Right cardiac atrium (tissue), 5 donors: ENCODE results near the gene C11orf98. TPM values are rescaled to one million over a fixed set of nuclear protein-coding genes. Genes with fewer than 3 reads are reported as not detected.

ENCODE experiments used
- ATAC-seq, 2 donors: fragments of 200-7000 bp; cut with Tn5 transposase; one replicate each; pipeline versions ENCODE4 v1.8.0 to v1.9.1; 2020; ENCODE audit warnings: moderate library complexity in 2 of 2, mild to moderate bottlenecking in 1 of 2
- DNase-seq, 3 donors: peaks; one replicate each; pipeline ENCODE4 v3.0.0-alpha.2; 2020
- H3K27ac ChIP-seq: one replicate; pipeline ENCODE4 v1.5.1; 2013; ENCODE audit warnings: mild to moderate bottlenecking, low read length, control low read depth, moderate library complexity
- H3K27me3 ChIP-seq: one replicate; pipeline ENCODE4 v1.6.1; 2013; ENCODE audit not compliant: control insufficient read depth, insufficient read depth
- H3K4me1 ChIP-seq: one replicate; pipeline ENCODE4 v1.6.1; 2013; ENCODE audit warnings: low read length; ENCODE audit not compliant: control insufficient read depth, insufficient read depth
- H3K4me3 ChIP-seq: one replicate; pipeline ENCODE4 v1.5.1; 2013; ENCODE audit warnings: low read length, control low read depth
- H3K9me3 ChIP-seq: one replicate; pipeline ENCODE4 v1.6.1; 2013; ENCODE audit warnings: low read length; ENCODE audit not compliant: control insufficient read depth
- WGBS: extraction: QIAGEN DNeasy Blood & Tissue Kit; methylation state at CpG from one replicate; pipeline ENCODE4 v1.1.7; 2013; 5-methylcytosine and 5-hydroxymethylcytosine counted together
- intact Hi-C, 4 donors: fragments of 100-400 bp; cut with DNase I; formaldehyde crosslinking; loops; one replicate each; pipeline versions ENCODE4 v1.11.0 to v1.14.0; 2022 to 2023
- long read RNA-seq, 4 donors: library from polyadenylated mRNA; unstranded; transcript quantifications; one replicate each; pipeline ENCODE4 v2.0.0, GENCODE V29; 2020 to 2021
- polyA plus RNA-seq: library from polyadenylated mRNA; stranded (reverse); fragments of 200-250 nt; gene quantifications from one replicate; pipeline ENCODE4 v1.2.3, GENCODE V29; 2013
- total RNA-seq, 4 donors: library from RNA; stranded (reverse); fragmentation: NEBNext Ultra II Directional; extraction: Animal tissue kit (Norgen Biotek cat#: 25700); gene quantifications; one replicate each; pipeline ENCODE4 v1.2.1, GENCODE V29; 2021
- donor health status: healthy with polysubstance abuse.
- donor health status: DM: no; HTN: yes; CAD: no.
- donor health status: DM: no; HTN: no; CAD: no.
- donor health status: DM: no; HTN: yes; CAD: no; lungs with severe emphysema.
- donor health status: DM: yes; HTN: yes; CAD: no.

The C11orf98 gene
- total RNA-seq (10 to 100 TPM; 30.6 to 41.1 (median 35.2) TPM), polyA plus RNA-seq (79.7 TPM)
- long read RNA-seq, donor 1, transcript C11orf98-201 (4 exons, 654 nt), result major isoform, 21 of 24 reads
- long read RNA-seq, donor 1, partial matches to known transcripts, result 0 of 24 reads
- long read RNA-seq, donor 1, other reads (novel, unspliced or antisense), result 1 of 24 reads
- long read RNA-seq, donor 2, transcript C11orf98-201 (4 exons, 654 nt), result major isoform, 10 of 12 reads
- long read RNA-seq, donor 2, partial matches to known transcripts, result 0 of 12 reads
- long read RNA-seq, donor 2, other reads (novel, unspliced or antisense), result 1 of 12 reads
- long read RNA-seq, donor 3, transcript C11orf98-201 (4 exons, 654 nt), result major isoform, 8 of 9 reads
- long read RNA-seq, donor 3, partial matches to known transcripts, result 1 of 9 reads
- long read RNA-seq, donor 3, other reads (novel, unspliced or antisense), result 0 of 9 reads
- long read RNA-seq, donor 4, transcript C11orf98-201 (4 exons, 654 nt), result major isoform, 13 of 14 reads
- long read RNA-seq, donor 4, partial matches to known transcripts, result 0 of 14 reads
- long read RNA-seq, donor 4, other reads (novel, unspliced or antisense), result 0 of 14 reads

- ATAC-seq, result peak; percentile 97 to 98
- Histone ChIP-seq H3K27ac (peak within 1 kb of the TSS; percentile 97), H3K4me1 (peaks cover 9% of the 10 kb centered on the region), H3K9me3 (no peaks in the 10 kb centered on the region), H3K4me3 (peak within 1 kb of the TSS; percentile 89), H3K27me3 (no peaks in the 10 kb centered on the region)
- under 1% methylated on average over 47 of the region's 47 CpGs for WGBS
- DNase-seq, result peak; percentile 96 to 97 (median 97)
- intact Hi-C loops, result no loop called here
Measured at GRCh38 chr11:62665075-62665598, at the start of gene C11orf98, which contains the start of gene CSKMT. Gene C11orf98, minus strand, starts transcription at chr11:62665210. Its CDS starts 41 bp downstream, at chr11:62665169. Gene CSKMT, plus strand, starts transcription at chr11:62665312. Its CDS starts 568 bp downstream, at chr11:62665880.

- no peak for ATAC-seq
- DNase-seq, result no peak
Measured at GRCh38 chr11:62713343-62713742, 48.3 kb upstream of the C11orf98 start.

GRCh38 chr11:62712861-62713260 lies 47.9 kb upstream of the C11orf98 start:
- ATAC-seq, result no peak
- H3K4me1 ChIP-seq, result peaks cover 13% of the 10 kb centered on the region
- H3K4me3 ChIP-seq, result no peak overlapping the region
- no peaks in the 10 kb centered on the region for H3K27me3 ChIP-seq
- 58% methylated on average over 3 of the region's 3 CpGs for WGBS
- H3K9me3 ChIP-seq, result no peaks in the 10 kb centered on the region
- DNase-seq, result no peak
- no peak overlapping the region for H3K27ac ChIP-seq
- intact Hi-C loops, result no loop called here

More at GRCh38 chr11:62713343-62713742, 48.3 kb upstream of the C11orf98 start:
- Histone ChIP-seq H3K27ac (peak overlapping the region; percentile 80), H3K4me1 (peaks cover 13% of the 10 kb centered on the region), H3K9me3 (no peaks in the 10 kb centered on the region), H3K4me3 (no peak overlapping the region), H3K27me3 (no peaks in the 10 kb centered on the region)
- 66% methylated on average over 2 of the region's 2 CpGs for WGBS
- intact Hi-C loops, result no loop called here

GRCh38 chr11:62712276-62712812 lies 47.3 kb upstream of the C11orf98 start:
- DNase-seq, result no peak
- 83% methylated on average over 6 of the region's 6 CpGs for WGBS
- no peaks in the 10 kb centered on the region for H3K9me3 ChIP-seq
- no peak for ATAC-seq
- intact Hi-C loops, result no loop called here
- peaks cover 13% of the 10 kb centered on the region for H3K4me1 ChIP-seq
- H3K27me3 ChIP-seq, result no peaks in the 10 kb centered on the region
- no peak overlapping the region for H3K4me3 ChIP-seq
- no peak overlapping the region for H3K27ac ChIP-seq

- peaks cover 19% of the 10 kb centered on the region for H3K4me1 ChIP-seq
- H3K9me3 ChIP-seq, result no peaks in the 10 kb centered on the region
- H3K27me3 ChIP-seq, result no peaks in the 10 kb centered on the region
- WGBS, result 60% methylated on average over 7 of the region's 7 CpGs
- ATAC-seq (peak in 1 of 2 donors; percentile 0), DNase-seq (peak in 1 of 3 donors; percentile 63)
- intact Hi-C loops, result no loop called here
- H3K27ac ChIP-seq, result peak overlapping the region; percentile 98
- H3K4me3 ChIP-seq, result peak overlapping the region; percentile 65
Measured at GRCh38 chr11:62710001-62710345, 45.0 kb upstream of the C11orf98 start.

- peak overlapping the region; percentile 65 for H3K4me3 ChIP-seq
- intact Hi-C loops, result no loop called here
- under 1% methylated on average over 47 of the region's 47 CpGs for WGBS
- ATAC-seq, result peak; percentile 87 to 89
- peak; percentile 98 to 99 (median 99) for DNase-seq
- no peaks in the 10 kb centered on the region for H3K9me3 ChIP-seq
- H3K27me3 ChIP-seq, result no peaks in the 10 kb centered on the region
- H3K27ac ChIP-seq, result peak overlapping the region; percentile 100
- peaks cover 19% of the 10 kb centered on the region for H3K4me1 ChIP-seq
Measured at GRCh38 chr11:62709247-62710000, 44.4 kb upstream of the C11orf98 start.

- 5% methylated on average over 7 of the region's 7 CpGs for WGBS
- peak overlapping the region; percentile 65 for H3K4me3 ChIP-seq
- no peaks in the 10 kb centered on the region for H3K9me3 ChIP-seq
- intact Hi-C loops, result no loop called here
- DNase-seq (peak in 1 of 3 donors; percentile 58), ATAC-seq (peak in 1 of 2 donors; percentile 2)
- H3K27ac ChIP-seq, result peak overlapping the region; percentile 100
- H3K27me3 ChIP-seq, result no peaks in the 10 kb centered on the region
- H3K4me1 ChIP-seq, result peaks cover 19% of the 10 kb centered on the region
Measured at GRCh38 chr11:62708793-62709192, 43.8 kb upstream of the C11orf98 start.

- DNase-seq, result peak in 2 of 3 donors; percentile 44 to 47
- intact Hi-C loops, result no loop called here
- peak overlapping the region; percentile 65 for H3K4me3 ChIP-seq
Measured at GRCh38 chr11:62708392-62708791, 43.4 kb upstream of the C11orf98 start.

GRCh38 chr11:62707277-62707861 lies 42.4 kb upstream of the C11orf98 start, which contains the start of the genes BSCL2 and GNG3:
Gene BSCL2, minus strand, starts transcription at chr11:62707424. Its CDS starts 229 bp downstream, at chr11:62707195.
Gene GNG3, plus strand, starts transcription at chr11:62707676. Its CDS starts 620 bp downstream, at chr11:62708296.
- H3K4me3 ChIP-seq, result peak within 1 kb of the TSS; percentile 89
- DNase-seq (peak in 2 of 3 donors; percentile 63 to 72), ATAC-seq (no peak)
- H3K9me3 ChIP-seq, result no peaks in the 10 kb centered on the region
- peaks cover 15% of the 10 kb centered on the region for H3K4me1 ChIP-seq
- intact Hi-C loops, result no loop called here
- H3K27me3 ChIP-seq, result no peaks in the 10 kb centered on the region
- H3K27ac ChIP-seq, result peak within 1 kb of the TSS; percentile 99
- WGBS, result 77% methylated on average over 10 of the region's 10 CpGs

More at GRCh38 chr11:62708392-62708791, 43.4 kb upstream of the C11orf98 start:
- H3K4me1 ChIP-seq, result peaks cover 15% of the 10 kb centered on the region
- H3K27ac ChIP-seq, result no peak overlapping the region
- no peaks in the 10 kb centered on the region for H3K9me3 ChIP-seq
- no peaks in the 10 kb centered on the region for H3K27me3 ChIP-seq
- no peak for ATAC-seq
- WGBS, result 71% methylated on average over 5 of the region's 5 CpGs

- peaks cover 15% of the 10 kb centered on the region for H3K4me1 ChIP-seq
- H3K9me3 ChIP-seq, result no peaks in the 10 kb centered on the region
- ATAC-seq (no peak), DNase-seq (peak in 1 of 3 donors; percentile 47)
- peak overlapping the region; percentile 89 for H3K4me3 ChIP-seq
- intact Hi-C loops, result no loop called here
- 73% methylated on average over 8 of the region's 8 CpGs for WGBS
- no peaks in the 10 kb centered on the region for H3K27me3 ChIP-seq
- peak overlapping the region; percentile 99 for H3K27ac ChIP-seq
Measured at GRCh38 chr11:62706850-62707247, 41.8 kb upstream of the C11orf98 start.
